ENCODE results near the gene LRP3.

DNA sequence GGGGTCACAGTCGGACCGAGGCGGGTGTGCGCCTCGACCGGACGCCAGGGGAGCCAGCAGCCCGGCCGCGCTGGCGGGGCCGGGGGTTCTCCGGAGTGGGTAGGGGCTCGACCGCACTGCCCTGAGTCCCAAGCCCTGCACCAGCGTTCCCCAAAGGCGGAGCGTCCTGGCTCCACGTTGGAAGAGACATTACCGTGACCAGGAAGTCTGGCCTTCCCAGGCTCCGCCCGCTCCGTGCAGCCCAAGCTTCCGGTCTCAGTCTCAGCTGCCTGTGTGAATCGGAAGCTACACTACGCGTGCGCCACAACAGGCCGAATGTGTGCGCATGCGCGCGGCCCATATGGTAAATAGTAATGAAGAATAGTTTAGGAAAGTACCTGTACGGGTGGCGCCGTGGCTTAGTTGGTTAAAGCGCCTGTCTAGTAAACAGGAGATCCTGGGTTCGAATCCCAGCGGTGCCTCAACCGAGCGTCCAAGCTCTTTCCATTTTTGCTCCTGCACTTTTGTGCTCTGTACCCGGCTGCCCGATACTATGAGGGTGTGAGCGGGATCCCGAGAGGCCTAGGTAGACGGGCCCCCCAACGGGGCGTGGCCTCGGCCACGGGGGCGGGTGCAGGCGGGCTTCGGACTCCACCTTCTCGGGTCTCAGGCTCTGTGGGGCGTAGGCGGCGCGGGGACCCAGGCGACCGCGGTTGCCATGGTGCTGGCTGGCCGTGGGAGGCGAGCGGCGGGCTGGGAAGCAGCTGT lies 17.3 kb upstream of the LRP3 start:
- TF ChIP-seq, protein P1, sequence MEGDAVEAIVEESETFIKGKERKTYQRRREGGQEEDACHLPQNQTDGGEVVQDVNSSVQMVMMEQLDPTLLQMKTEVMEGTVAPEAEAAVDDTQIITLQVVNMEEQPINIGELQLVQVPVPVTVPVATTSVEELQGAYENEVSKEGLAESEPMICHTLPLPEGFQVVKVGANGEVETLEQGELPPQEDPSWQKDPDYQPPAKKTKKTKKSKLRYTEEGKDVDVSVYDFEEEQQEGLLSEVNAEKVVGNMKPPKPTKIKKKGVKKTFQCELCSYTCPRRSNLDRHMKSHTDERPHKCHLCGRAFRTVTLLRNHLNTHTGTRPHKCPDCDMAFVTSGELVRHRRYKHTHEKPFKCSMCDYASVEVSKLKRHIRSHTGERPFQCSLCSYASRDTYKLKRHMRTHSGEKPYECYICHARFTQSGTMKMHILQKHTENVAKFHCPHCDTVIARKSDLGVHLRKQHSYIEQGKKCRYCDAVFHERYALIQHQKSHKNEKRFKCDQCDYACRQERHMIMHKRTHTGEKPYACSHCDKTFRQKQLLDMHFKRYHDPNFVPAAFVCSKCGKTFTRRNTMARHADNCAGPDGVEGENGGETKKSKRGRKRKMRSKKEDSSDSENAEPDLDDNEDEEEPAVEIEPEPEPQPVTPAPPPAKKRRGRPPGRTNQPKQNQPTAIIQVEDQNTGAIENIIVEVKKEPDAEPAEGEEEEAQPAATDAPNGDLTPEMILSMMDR (conservative IDR thresholded peaks at IDR 0.05; ENCODE audit: low read depth in 2 of 2): no peak
- no peak for TF ChIP-seq EZH2 (IDR thresholded peaks at IDR 0.05; ENCODE audit: low read depth, unreplicated experiment)
- TF ChIP-seq POLR2AphosphoS5 (IDR thresholded peaks at IDR 0.05; ENCODE audit: low read depth): peak; percentile 97
- TF ChIP-seq, protein P2, sequence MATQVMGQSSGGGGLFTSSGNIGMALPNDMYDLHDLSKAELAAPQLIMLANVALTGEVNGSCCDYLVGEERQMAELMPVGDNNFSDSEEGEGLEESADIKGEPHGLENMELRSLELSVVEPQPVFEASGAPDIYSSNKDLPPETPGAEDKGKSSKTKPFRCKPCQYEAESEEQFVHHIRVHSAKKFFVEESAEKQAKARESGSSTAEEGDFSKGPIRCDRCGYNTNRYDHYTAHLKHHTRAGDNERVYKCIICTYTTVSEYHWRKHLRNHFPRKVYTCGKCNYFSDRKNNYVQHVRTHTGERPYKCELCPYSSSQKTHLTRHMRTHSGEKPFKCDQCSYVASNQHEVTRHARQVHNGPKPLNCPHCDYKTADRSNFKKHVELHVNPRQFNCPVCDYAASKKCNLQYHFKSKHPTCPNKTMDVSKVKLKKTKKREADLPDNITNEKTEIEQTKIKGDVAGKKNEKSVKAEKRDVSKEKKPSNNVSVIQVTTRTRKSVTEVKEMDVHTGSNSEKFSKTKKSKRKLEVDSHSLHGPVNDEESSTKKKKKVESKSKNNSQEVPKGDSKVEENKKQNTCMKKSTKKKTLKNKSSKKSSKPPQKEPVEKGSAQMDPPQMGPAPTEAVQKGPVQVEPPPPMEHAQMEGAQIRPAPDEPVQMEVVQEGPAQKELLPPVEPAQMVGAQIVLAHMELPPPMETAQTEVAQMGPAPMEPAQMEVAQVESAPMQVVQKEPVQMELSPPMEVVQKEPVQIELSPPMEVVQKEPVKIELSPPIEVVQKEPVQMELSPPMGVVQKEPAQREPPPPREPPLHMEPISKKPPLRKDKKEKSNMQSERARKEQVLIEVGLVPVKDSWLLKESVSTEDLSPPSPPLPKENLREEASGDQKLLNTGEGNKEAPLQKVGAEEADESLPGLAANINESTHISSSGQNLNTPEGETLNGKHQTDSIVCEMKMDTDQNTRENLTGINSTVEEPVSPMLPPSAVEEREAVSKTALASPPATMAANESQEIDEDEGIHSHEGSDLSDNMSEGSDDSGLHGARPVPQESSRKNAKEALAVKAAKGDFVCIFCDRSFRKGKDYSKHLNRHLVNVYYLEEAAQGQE (IDR thresholded peaks at IDR 0.05; ENCODE audit: unreplicated experiment): no peak
- no peak for TF ChIP-seq EZH2phosphoT487 (IDR thresholded peaks at IDR 0.05; ENCODE audit: unreplicated experiment)
- TF ChIP-seq CREB1 (CRISPR knock-in tag; IDR thresholded peaks at IDR 0.05; ENCODE audit: low read depth): 0 out of 2 replicates have a peak, but pooled peaks have one; percentile 24
